NT2/D1 (cell line): ENCODE measurements around the gene NDUFAF8.

Experiments
- YY1 ChIP-seq: IDR thresholded peaks from 2 replicates; pipeline ENCODE4 v1.6.1; 2011; ENCODE audit not compliant: insufficient read length, insufficient read depth
- ZNF274 ChIP-seq: IDR thresholded peaks from 2 replicates; pipeline ENCODE4 v1.6.1; 2011; ENCODE audit warnings: mild to moderate bottlenecking, low read depth, low read length

DNA sequence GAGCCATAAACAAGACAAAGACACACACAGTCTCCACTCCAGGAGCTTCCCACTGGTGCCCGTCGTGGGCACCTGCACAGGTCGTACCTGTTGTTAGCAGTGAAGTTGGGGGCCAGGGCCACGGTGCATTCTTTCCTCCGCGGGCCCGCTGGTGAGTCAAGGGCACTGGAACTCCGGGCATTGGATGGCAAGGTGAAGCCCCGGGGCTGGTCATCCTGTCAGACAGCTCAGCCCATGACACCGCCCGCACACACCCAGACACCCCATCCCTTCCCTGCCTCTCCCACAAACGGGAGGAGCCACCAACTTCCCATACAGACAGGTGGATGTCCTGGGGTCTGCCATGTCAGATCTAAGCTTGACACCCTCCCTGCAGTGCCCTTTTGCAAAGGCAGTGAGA is 32.5 kb upstream of the NDUFAF8 start:
- no peak for TF ChIP-seq ZNF274
- no peak for TF ChIP-seq YY1
